GM12874 (cell line): ENCODE results near the gene ARHGEF19.

Source experiments
- TF ChIP-seq, protein P1 (sequence below): IDR thresholded peaks from 2 replicates; pipeline ENCODE4 v1.5.1; 2011; ENCODE audit warnings: low read depth, mild to moderate bottlenecking, control low read depth, low read length, moderate library complexity; ENCODE audit not compliant: insufficient read depth

Gene ARHGEF19

DNA sequence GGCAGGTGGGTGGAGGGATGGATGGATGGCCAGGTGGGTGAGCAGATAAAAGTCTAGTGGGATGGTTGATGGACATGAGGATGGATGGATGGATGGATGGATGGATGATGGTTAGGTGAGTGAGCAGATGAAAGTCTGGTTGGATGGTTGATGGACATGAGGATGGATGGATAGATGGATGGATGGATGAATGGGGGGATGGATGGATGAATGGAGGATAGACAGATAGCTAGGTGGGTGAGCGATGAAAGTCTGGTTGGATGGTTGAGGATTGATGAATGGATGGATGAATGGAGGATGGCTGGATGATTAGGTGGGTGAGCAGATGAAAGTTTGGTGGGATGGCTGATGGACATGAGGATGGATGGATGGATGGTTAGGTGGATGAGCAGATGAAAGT lies 9.0 kb upstream of the ARHGEF19 start:
- TF ChIP-seq, protein P1, sequence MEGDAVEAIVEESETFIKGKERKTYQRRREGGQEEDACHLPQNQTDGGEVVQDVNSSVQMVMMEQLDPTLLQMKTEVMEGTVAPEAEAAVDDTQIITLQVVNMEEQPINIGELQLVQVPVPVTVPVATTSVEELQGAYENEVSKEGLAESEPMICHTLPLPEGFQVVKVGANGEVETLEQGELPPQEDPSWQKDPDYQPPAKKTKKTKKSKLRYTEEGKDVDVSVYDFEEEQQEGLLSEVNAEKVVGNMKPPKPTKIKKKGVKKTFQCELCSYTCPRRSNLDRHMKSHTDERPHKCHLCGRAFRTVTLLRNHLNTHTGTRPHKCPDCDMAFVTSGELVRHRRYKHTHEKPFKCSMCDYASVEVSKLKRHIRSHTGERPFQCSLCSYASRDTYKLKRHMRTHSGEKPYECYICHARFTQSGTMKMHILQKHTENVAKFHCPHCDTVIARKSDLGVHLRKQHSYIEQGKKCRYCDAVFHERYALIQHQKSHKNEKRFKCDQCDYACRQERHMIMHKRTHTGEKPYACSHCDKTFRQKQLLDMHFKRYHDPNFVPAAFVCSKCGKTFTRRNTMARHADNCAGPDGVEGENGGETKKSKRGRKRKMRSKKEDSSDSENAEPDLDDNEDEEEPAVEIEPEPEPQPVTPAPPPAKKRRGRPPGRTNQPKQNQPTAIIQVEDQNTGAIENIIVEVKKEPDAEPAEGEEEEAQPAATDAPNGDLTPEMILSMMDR = no peak

DNA sequence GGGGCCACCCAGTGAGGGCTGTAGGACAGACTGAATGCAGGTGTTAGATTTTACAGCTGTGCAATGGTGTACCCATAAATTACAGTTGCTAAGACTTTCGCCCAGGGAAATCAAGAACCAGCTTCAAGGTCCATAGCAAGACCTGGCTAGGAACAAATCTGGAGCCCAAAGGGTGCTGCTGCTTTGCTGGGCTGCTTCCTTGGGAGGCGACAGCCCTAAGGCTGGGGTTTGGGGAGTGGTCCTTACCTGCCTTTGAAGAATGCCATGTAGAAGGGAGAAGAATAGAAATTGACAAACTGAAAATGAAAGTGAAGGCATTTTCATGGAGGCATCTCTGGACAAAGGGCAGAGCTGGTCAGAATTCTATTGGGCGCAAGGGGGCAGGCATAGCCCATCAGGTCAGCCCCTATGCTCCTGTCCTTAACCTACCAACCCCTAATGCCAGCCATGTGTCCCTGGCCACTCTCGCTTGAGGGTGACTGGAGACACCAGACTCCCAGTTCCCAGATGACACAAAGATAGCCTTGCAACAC lies 7.6 kb upstream of the ARHGEF19 start:
- TF ChIP-seq, protein P1 = no peak

DNA sequence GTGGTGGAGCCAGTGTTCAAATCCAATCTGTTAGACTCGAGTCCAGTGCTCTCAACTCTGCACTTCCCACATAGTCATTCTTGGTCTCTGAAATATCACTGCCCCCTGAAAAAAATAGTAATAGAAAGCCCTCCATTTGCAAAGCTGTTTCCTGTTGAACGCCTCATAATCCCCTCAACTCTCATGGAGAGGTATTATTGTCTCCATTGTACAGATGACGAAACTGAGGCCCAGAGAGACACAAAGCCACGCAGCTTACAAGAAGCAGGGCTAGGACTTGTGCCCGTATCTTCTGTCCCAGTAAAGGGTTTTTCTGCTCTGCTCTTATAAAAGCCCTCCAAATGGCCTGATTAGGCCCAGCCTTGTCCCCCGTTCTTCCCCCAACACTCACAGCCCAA lies 6.2 kb upstream of the ARHGEF19 start:
- TF ChIP-seq, protein P1 = no peak

DNA sequence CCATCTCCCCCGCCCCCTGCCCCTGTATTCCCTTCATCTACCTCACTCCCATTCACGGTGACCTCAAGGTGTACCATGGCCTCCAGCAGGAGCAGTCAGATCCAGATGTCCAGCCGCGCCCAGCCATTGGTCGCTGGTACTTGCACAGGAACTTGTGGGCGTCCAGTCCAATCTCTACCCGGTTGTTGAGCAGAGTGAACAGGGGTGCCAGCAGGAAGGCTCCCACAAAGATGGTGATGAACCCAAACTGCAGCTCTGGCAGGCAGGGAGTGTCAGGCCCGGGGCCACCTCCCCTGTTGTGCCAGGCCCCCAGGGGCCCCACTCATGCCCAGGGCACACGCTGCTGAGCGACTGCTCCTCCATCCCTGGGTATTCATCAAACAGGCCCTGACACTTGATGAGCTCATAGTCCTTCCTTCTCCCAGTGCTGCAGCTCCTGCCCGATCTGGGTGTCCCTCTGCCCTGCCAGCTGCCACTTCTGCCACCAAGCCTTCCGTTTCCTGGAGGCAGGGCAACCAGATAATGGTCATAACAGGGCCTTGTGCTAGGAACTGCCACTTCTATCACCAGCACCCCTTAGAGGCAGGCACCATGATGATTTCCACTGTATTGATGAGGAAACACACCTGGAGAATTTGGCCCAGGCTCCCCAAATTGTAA lies 5.7 kb upstream of the ARHGEF19 start:
- TF ChIP-seq, protein P1 = no peak

DNA sequence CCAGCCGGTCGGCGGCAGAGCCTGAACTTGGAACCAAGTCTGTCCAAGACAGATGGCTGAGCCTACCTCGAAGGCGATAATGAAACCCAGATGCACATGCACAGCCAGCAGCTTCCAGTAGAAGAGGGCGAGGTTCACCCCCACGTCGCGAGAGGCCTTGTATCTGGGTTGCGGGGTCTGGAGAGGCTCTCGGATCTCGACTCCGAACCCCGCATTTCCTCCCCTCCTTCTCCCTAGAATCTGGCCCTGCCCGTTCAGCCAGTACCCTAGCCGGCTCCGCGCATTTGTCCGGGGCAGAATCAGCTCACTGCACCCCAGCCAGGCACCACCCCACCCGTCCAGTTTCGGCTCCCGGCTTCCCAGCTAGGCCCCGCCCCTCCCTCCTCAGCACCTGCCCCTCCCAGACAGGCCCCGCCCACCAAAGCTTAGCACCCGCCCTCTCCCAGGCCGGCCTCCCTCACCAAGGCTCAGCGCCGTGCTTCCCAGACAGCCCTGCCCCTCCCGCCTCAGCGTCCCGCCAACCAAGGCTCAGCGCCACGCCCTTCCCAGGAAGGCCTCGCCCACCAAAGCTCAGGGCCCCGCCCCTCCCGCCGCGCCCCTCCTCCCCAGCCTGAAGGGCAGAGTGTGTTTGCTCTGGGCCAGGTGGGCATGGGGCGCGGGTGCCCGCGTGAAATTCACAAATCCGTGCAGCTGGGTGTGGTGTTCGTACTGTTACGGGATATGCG lies 4.8 kb upstream of the ARHGEF19 start:
- TF ChIP-seq, protein P1 = no peak

DNA sequence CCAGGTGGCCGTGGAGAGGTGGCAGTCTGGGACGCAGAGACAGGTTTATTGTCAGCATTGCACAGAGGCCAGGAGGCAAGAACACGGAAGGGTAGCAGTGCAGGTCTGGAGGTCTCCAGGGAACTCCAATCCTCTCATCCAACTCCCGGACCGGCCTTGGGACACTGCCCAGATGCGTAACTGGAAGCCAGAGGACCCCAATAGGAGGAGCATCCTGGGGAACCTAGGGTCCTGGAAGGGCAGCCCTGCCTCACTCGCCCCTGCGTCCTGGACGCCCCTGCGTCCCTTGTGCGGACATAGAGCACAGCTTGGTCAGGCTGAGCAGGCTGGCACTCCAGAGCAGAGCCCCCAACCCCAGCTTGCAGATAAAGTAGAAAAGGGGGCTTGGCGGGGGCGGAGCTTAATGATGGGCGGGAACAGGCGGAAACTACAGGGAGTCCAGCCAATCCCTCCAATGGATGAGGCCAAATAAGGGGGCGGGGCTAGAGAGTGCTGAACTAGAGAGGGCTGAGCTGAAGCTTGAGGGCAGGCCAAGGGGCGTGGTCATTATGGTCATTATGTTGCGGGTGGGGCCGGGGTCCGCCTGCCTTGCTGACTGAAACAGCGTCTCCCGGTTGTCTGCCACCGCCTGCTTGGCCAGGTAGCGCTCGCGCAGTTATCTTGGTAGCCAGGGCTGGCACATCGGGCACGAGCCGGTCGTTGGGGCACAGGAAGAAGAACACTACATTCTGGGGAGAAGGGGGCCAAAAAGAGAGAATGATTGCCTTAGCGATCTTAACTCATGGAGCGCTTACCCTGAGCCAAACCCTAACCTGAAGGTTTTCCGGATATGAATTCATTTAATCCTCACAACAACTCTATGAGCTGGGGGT lies 3.7 kb upstream of the ARHGEF19 start:
- TF ChIP-seq, protein P1 = no peak

DNA sequence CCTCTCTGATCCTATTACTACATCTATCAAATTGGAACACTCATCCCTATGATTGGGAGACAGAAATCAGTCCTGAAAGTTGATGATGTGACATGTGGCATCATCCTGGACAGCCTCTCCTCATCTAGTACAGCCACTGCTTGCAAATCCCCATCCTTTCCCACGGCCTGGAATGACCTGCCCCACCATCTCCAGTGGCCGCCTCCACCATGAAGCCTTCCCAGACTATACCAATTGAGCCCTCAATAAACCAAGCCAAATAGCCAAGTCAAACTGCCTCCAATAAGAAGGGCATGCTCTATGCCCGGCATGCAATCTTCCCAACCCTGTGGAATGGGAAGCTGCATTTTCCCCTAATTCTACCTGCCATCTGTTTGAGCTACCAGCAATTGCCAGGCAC lies 561 bp upstream of the ARHGEF19 start:
- TF ChIP-seq, protein P1 = no peak
